Measurements from ENCODE around the gene DGKB.

- TF ChIP-seq, protein P1, sequence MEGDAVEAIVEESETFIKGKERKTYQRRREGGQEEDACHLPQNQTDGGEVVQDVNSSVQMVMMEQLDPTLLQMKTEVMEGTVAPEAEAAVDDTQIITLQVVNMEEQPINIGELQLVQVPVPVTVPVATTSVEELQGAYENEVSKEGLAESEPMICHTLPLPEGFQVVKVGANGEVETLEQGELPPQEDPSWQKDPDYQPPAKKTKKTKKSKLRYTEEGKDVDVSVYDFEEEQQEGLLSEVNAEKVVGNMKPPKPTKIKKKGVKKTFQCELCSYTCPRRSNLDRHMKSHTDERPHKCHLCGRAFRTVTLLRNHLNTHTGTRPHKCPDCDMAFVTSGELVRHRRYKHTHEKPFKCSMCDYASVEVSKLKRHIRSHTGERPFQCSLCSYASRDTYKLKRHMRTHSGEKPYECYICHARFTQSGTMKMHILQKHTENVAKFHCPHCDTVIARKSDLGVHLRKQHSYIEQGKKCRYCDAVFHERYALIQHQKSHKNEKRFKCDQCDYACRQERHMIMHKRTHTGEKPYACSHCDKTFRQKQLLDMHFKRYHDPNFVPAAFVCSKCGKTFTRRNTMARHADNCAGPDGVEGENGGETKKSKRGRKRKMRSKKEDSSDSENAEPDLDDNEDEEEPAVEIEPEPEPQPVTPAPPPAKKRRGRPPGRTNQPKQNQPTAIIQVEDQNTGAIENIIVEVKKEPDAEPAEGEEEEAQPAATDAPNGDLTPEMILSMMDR (IDR thresholded peaks at IDR 0.05): no peak
- no peak for TF ChIP-seq NR2C2 (CRISPR knock-in tag; IDR thresholded peaks at IDR 0.05)
- TF ChIP-seq FOXK1 (CRISPR knock-in tag; IDR thresholded peaks at IDR 0.05): no peak
- no peak for TF ChIP-seq FOXP4 (CRISPR knock-in tag; IDR thresholded peaks at IDR 0.05)
- TF ChIP-seq, protein P2, sequence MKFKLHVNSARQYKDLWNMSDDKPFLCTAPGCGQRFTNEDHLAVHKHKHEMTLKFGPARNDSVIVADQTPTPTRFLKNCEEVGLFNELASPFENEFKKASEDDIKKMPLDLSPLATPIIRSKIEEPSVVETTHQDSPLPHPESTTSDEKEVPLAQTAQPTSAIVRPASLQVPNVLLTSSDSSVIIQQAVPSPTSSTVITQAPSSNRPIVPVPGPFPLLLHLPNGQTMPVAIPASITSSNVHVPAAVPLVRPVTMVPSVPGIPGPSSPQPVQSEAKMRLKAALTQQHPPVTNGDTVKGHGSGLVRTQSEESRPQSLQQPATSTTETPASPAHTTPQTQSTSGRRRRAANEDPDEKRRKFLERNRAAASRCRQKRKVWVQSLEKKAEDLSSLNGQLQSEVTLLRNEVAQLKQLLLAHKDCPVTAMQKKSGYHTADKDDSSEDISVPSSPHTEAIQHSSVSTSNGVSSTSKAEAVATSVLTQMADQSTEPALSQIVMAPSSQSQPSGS (CRISPR knock-in tag; IDR thresholded peaks at IDR 0.05; ENCODE audit: borderline replicate concordance, low read depth): no peak
- no peak for TF ChIP-seq ATF3 (CRISPR knock-in tag; conservative IDR thresholded peaks at IDR 0.05)
- TF ChIP-seq EMX1 (CRISPR knock-in tag; IDR thresholded peaks at IDR 0.05): no peak
- TF ChIP-seq ZNF121 (CRISPR knock-in tag; IDR thresholded peaks at IDR 0.05): no peak
- TF ChIP-seq OVOL2 (CRISPR knock-in tag; IDR thresholded peaks at IDR 0.05; ENCODE audit: borderline replicate concordance): no peak
- TF ChIP-seq, protein P3, sequence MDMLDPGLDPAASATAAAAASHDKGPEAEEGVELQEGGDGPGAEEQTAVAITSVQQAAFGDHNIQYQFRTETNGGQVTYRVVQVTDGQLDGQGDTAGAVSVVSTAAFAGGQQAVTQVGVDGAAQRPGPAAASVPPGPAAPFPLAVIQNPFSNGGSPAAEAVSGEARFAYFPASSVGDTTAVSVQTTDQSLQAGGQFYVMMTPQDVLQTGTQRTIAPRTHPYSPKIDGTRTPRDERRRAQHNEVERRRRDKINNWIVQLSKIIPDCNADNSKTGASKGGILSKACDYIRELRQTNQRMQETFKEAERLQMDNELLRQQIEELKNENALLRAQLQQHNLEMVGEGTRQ (CRISPR knock-in tag; IDR thresholded peaks at IDR 0.05): no peak
- TF ChIP-seq, protein P4, sequence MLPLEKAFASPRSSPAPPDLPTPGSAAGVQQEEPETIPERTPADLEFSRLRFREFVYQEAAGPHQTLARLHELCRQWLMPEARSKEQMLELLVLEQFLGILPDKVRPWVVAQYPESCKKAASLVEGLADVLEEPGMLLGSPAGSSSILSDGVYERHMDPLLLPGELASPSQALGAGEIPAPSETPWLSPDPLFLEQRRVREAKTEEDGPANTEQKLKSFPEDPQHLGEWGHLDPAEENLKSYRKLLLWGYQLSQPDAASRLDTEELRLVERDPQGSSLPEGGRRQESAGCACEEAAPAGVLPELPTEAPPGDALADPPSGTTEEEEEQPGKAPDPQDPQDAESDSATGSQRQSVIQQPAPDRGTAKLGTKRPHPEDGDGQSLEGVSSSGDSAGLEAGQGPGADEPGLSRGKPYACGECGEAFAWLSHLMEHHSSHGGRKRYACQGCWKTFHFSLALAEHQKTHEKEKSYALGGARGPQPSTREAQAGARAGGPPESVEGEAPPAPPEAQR (CRISPR knock-in tag; IDR thresholded peaks at IDR 0.05): no peak
- no peak for TF ChIP-seq SP1 (CRISPR knock-in tag; conservative IDR thresholded peaks at IDR 0.05)
- no peak for TF ChIP-seq ZNF232 (CRISPR knock-in tag; IDR thresholded peaks at IDR 0.05)
Observed at GRCh38 chr7:14868937-14869336, 33.6 kb downstream of the DGKB start.
